HG02571 (cell line): Measurements from ENCODE around the gene TMC2.
"Not testable (repeated sequence)": the region's sequence is repeated elsewhere in the genome, so short reads cannot be mapped to it uniquely, and the experiment has no call there.

Experiments
- ATAC-seq: cut with Tn5 transposase; IDR thresholded peaks from one replicate; pipeline ENCODE4 v1.9.1; 2021; ENCODE audit warnings: mild to moderate bottlenecking, moderate library complexity; ENCODE audit not compliant: unreplicated experiment

The TMC2 gene

GRCh38 chr20:2536560-2536986 is at the start of gene TMC2:
TSS of gene TMC2 (plus strand) at chr20:2536573. CDS start at chr20:2536622, 49 bp downstream.
- ATAC-seq = no peak

- ATAC-seq = not testable (repeated sequence)
Measured at GRCh38 chr20:2502808-2503384, 33.5 kb upstream of the TMC2 start.

GRCh38 chr20:2504803-2505202 is 31.6 kb upstream of the TMC2 start:
- ATAC-seq = not testable (repeated sequence)

- not testable (repeated sequence) for ATAC-seq
Measured at GRCh38 chr20:2506426-2506825, 29.9 kb upstream of the TMC2 start.

- ATAC-seq = no peak
Measured at GRCh38 chr20:2507464-2507863, 28.9 kb upstream of the TMC2 start.

- peak; percentile 11 for ATAC-seq
Measured at GRCh38 chr20:2507875-2508630, 28.3 kb upstream of the TMC2 start.

GRCh38 chr20:2508631-2509467 is 27.5 kb upstream of the TMC2 start, which contains the start of gene ZNF343:
TSS of gene ZNF343 (minus strand) at chr20:2508915. CDS start at chr20:2493895, 15,020 bp downstream.
- ATAC-seq = peak; percentile 95

GRCh38 chr20:2509468-2509781 is 26.9 kb upstream of the TMC2 start:
- no peak for ATAC-seq

GRCh38 chr20:2509794-2510193 is 26.6 kb upstream of the TMC2 start:
- no peak for ATAC-seq

GRCh38 chr20:2515203-2515602 is 21.2 kb upstream of the TMC2 start:
- no peak for ATAC-seq

- ATAC-seq = no peak
Measured at GRCh38 chr20:2516399-2516798, 20.0 kb upstream of the TMC2 start.

GRCh38 chr20:2518096-2518495 is 18.3 kb upstream of the TMC2 start:
- no peak for ATAC-seq

GRCh38 chr20:2518558-2518957 is 17.8 kb upstream of the TMC2 start:
- ATAC-seq = no peak

- no peak for ATAC-seq
Measured at GRCh38 chr20:2519115-2519809, 17.1 kb upstream of the TMC2 start.

- no peak for ATAC-seq
Measured at GRCh38 chr20:2520617-2521016, 15.8 kb upstream of the TMC2 start.

- no peak for ATAC-seq
Measured at GRCh38 chr20:2521369-2522305, 14.7 kb upstream of the TMC2 start.

GRCh38 chr20:2522826-2523429 is 13.4 kb upstream of the TMC2 start:
- not testable (repeated sequence) for ATAC-seq

GRCh38 chr20:2523919-2524708 is 12.3 kb upstream of the TMC2 start:
- ATAC-seq = peak; percentile 61
